ENCODE results near the gene MYO10.

GRCh38 chr5:16871746-16872339 is 64.2 kb downstream of the MYO10 start:
- TF ChIP-seq, protein P1, sequence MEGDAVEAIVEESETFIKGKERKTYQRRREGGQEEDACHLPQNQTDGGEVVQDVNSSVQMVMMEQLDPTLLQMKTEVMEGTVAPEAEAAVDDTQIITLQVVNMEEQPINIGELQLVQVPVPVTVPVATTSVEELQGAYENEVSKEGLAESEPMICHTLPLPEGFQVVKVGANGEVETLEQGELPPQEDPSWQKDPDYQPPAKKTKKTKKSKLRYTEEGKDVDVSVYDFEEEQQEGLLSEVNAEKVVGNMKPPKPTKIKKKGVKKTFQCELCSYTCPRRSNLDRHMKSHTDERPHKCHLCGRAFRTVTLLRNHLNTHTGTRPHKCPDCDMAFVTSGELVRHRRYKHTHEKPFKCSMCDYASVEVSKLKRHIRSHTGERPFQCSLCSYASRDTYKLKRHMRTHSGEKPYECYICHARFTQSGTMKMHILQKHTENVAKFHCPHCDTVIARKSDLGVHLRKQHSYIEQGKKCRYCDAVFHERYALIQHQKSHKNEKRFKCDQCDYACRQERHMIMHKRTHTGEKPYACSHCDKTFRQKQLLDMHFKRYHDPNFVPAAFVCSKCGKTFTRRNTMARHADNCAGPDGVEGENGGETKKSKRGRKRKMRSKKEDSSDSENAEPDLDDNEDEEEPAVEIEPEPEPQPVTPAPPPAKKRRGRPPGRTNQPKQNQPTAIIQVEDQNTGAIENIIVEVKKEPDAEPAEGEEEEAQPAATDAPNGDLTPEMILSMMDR (IDR thresholded peaks at IDR 0.05): no peak
- TF ChIP-seq POLR2A (IDR thresholded peaks at IDR 0.05) (no peak), POLR2AphosphoS5 (IDR thresholded peaks at IDR 0.05) (peak; percentile 38), EP300 (IDR thresholded peaks at IDR 0.05) (no peak)
